Neural cell (in vitro differentiated cells): ENCODE results near the gene TFDP2.

Source experiments
- CTCF ChIP-seq: fragments of 450-650 bp; IDR thresholded peaks from 2 replicates; pipeline ENCODE4 v1.5.1; 2014; ENCODE audit warnings: antibody characterized with exemption, mild to moderate bottlenecking, moderate library complexity; ENCODE audit not compliant: poor library complexity, severe bottlenecking
- EP300 ChIP-seq: fragments of 450-650 bp; conservative IDR thresholded peaks from 2 replicates; pipeline ENCODE4 v1.6.1; 2014; ENCODE audit warnings: antibody characterized with exemption, mild to moderate bottlenecking, moderate library complexity; ENCODE audit not compliant: poor library complexity, severe bottlenecking
- EZH2 ChIP-seq: fragments of 200-600, 300-800 bp; shearing (Covaris generic), sonication (generic); IDR thresholded peaks from 2 replicates; pipeline ENCODE4 v1.6.1; 2014; ENCODE audit warnings: antibody characterized with exemption, low read length, borderline replicate concordance, mild to moderate bottlenecking; ENCODE audit not compliant: insufficient read depth, poor library complexity, severe bottlenecking
- POLR2AphosphoS5 ChIP-seq: IDR thresholded peaks from 2 replicates; pipeline ENCODE4 v1.6.1; 2012
- TAF1 ChIP-seq: IDR thresholded peaks from 2 replicates; pipeline ENCODE4 v1.6.1; 2012; ENCODE audit warnings: low read depth

GRCh38 chr3:142097099-142097843 is 52.1 kb downstream of the TFDP2 start:
- TF ChIP-seq CTCF (no peak), EP300 (no peak), TAF1 (no peak), POLR2AphosphoS5 (no peak), EZH2 (no peak)
